Activated CD4-positive, alpha-beta T cell treated with anti-CD3 and anti-CD28 coated beads, Interleukin-2, amount 10 ng/mL, durations not matched to agents 7 days and 5 days (primary cell): ENCODE results near the gene LIN7B. TPM values are rescaled to one million over a fixed set of nuclear protein-coding genes. Genes with fewer than 3 reads are reported as not detected.

Source experiments
- CTCF ChIA-PET: fragments of 350-600 bp; sonication (Branson Sonifier 250); formaldehyde crosslinking; loops from one replicate; lab custom pipeline; 2021; ENCODE audit warnings: antibody characterized with exemption; lab: Charles Lee
- POLR2A ChIA-PET: fragments of 350-600 bp; sonication (Branson Sonifier 250); formaldehyde crosslinking; loops from one replicate; lab custom pipeline; 2021; ENCODE audit warnings: antibody characterized with exemption; lab: Charles Lee
- DNase-seq: peaks from one replicate; pipeline ENCODE4 v3.0.0-alpha.2; 2020
- H3K27ac Mint-ChIP-seq: one replicate; pipeline ENCODE4 v1.8.0; 2021; ENCODE audit warnings: mild to moderate bottlenecking, moderate library complexity, mixed read lengths
- H3K27me3 Mint-ChIP-seq: one replicate; pipeline ENCODE4 v1.8.0; 2021; ENCODE audit warnings: mixed read lengths
- H3K36me3 Mint-ChIP-seq: one replicate; pipeline ENCODE4 v1.8.0; 2021; ENCODE audit warnings: low read depth, mixed read lengths
- H3K4me1 Mint-ChIP-seq: one replicate; pipeline ENCODE4 v1.8.0; 2021; ENCODE audit warnings: mixed read lengths
- H3K4me3 Mint-ChIP-seq: one replicate; pipeline ENCODE4 v1.8.0; 2021; ENCODE audit warnings: mild to moderate bottlenecking, moderate library complexity, mixed read lengths
- H3K9me3 Mint-ChIP-seq: one replicate; pipeline ENCODE4 v1.8.0; 2021; ENCODE audit warnings: mixed read lengths
- total RNA-seq, 2 experiments: library from RNA; stranded (reverse); gene quantifications; one replicate each; pipeline ENCODE4 v1.2.3, GENCODE V29; 2021

Gene LIN7B
- total RNA-seq, 2 experiments from 2014 or later: 5.6 TPM

- Mint-ChIP-seq H3K9me3 (no peaks in the 10 kb centered on the region), H3K4me1 (peaks cover 31% of the 10 kb centered on the region), H3K27me3 (peaks cover 1% of the 10 kb centered on the region), H3K36me3 (peaks cover 29% of the 10 kb centered on the region), H3K27ac (peak overlapping the region; percentile 94), H3K4me3 (peak overlapping the region; percentile 95)
- ChIA-PET POLR2A (no interaction called here), CTCF (interaction anchor here (2.0 kb wide), 1 partner anchor 91 kb away, joined by 4 read pairs; the partner anchor contains the start of gene RUVBL2)
- no peak for DNase-seq
Observed at GRCh38 chr19:49084206-49085019, 29.8 kb upstream of the LIN7B start.

GRCh38 chr19:49085020-49085867 lies 28.9 kb upstream of the LIN7B start, which contains the start of gene SNRNP70:
Gene SNRNP70, plus strand, starts transcription at chr19:49085451. Its CDS starts 964 bp downstream, at chr19:49086415.
- DNase-seq: peak; percentile 99
- H3K9me3 Mint-ChIP-seq: no peaks in the 10 kb centered on the region
- H3K4me1 Mint-ChIP-seq: peaks cover 31% of the 10 kb centered on the region
- H3K36me3 Mint-ChIP-seq: peaks cover 31% of the 10 kb centered on the region
- peak within 1 kb of the TSS; percentile 95 for H3K4me3 Mint-ChIP-seq
- peaks cover 1% of the 10 kb centered on the region for H3K27me3 Mint-ChIP-seq
- CTCF ChIA-PET: no interaction called here
- H3K27ac Mint-ChIP-seq: peak within 1 kb of the TSS; percentile 94
- POLR2A ChIA-PET: no interaction called here

DNA sequence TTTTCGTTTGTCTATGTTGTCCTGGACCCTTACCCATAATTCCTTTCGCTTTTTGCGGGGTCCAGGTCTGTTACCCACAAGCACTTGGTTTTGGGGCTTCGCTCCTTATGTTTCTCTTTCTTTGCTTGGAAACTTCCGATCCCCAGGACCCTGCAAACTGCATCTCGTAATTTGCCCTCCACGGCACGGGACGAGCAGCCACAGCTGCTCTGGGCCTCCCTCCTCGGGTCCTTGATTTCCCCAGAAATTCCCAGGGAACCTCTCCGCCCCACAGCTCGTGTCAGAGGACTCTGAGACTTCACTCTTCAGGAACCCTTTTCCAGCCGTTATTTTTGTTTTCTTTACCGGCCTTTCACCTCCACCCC lies 28.3 kb upstream of the LIN7B start:
- CTCF ChIA-PET: no interaction called here
- Mint-ChIP-seq H3K27me3 (peaks cover 1% of the 10 kb centered on the region), H3K4me1 (peaks cover 32% of the 10 kb centered on the region), H3K9me3 (no peaks in the 10 kb centered on the region), H3K27ac (peak overlapping the region; percentile 94), H3K36me3 (peaks cover 36% of the 10 kb centered on the region), H3K4me3 (peak overlapping the region; percentile 95)
- no peak for DNase-seq
- POLR2A ChIA-PET: no interaction called here

- Mint-ChIP-seq H3K9me3 (no peaks in the 10 kb centered on the region), H3K4me3 (peak overlapping the region; percentile 95), H3K27me3 (peaks cover 1% of the 10 kb centered on the region), H3K27ac (peak overlapping the region; percentile 94), H3K36me3 (peaks cover 39% of the 10 kb centered on the region), H3K4me1 (peaks cover 32% of the 10 kb centered on the region)
- POLR2A ChIA-PET: no interaction called here
- CTCF ChIA-PET: no interaction called here
- DNase-seq: no peak
Observed at GRCh38 chr19:49086296-49086695, 27.9 kb upstream of the LIN7B start.

GRCh38 chr19:49091391-49092038 lies 22.7 kb upstream of the LIN7B start:
- no peak overlapping the region for H3K27ac Mint-ChIP-seq

GRCh38 chr19:49092686-49093085 lies 21.5 kb upstream of the LIN7B start:
- no peak overlapping the region for H3K27ac Mint-ChIP-seq
- peaks cover 47% of the 10 kb centered on the region for H3K36me3 Mint-ChIP-seq
- CTCF ChIA-PET: interaction anchor here (0.7 to 0.9 kb wide), 2 partner anchors 14 to 103 kb away, joined by 3 to 5 read pairs; no protein-coding TSS in a partner anchor

More at GRCh38 chr19:49091391-49092038, 22.7 kb upstream of the LIN7B start:
- Mint-ChIP-seq H3K4me3 (no peak overlapping the region), H3K9me3 (no peaks in the 10 kb centered on the region), H3K4me1 (peaks cover 23% of the 10 kb centered on the region), H3K27me3 (no peaks in the 10 kb centered on the region), H3K36me3 (peaks cover 51% of the 10 kb centered on the region)
- DNase-seq: no peak
- ChIA-PET CTCF (interaction anchor here (0.9 kb wide), 1 partner anchor 15 kb away, joined by 5 read pairs; no protein-coding TSS in a partner anchor), POLR2A (no interaction called here)

GRCh38 chr19:49094505-49095482 lies 19.4 kb upstream of the LIN7B start:
- ChIA-PET POLR2A (no interaction called here), CTCF (interaction anchor here (0.6 to 1.7 kb wide), 4 partner anchors 11 to 311 kb away, joined by 3 read pairs; no protein-coding TSS in a partner anchor)
- Mint-ChIP-seq H3K9me3 (no peaks in the 10 kb centered on the region), H3K4me1 (peaks cover 27% of the 10 kb centered on the region), H3K36me3 (peaks cover 50% of the 10 kb centered on the region), H3K27me3 (no peaks in the 10 kb centered on the region), H3K27ac (no peak overlapping the region), H3K4me3 (no peak overlapping the region)
- no peak for DNase-seq

More at GRCh38 chr19:49092686-49093085, 21.5 kb upstream of the LIN7B start:
- H3K27me3 Mint-ChIP-seq: no peaks in the 10 kb centered on the region
- no peak overlapping the region for H3K4me3 Mint-ChIP-seq
- H3K4me1 Mint-ChIP-seq: peaks cover 26% of the 10 kb centered on the region
- POLR2A ChIA-PET: no interaction called here
- no peaks in the 10 kb centered on the region for H3K9me3 Mint-ChIP-seq
- no peak for DNase-seq

GRCh38 chr19:49097453-49098288 lies 16.5 kb upstream of the LIN7B start:
- POLR2A ChIA-PET: interaction anchor here (0.6 kb wide), 1 partner anchor 719 kb away, joined by 4 read pairs; no protein-coding TSS in a partner anchor
- CTCF ChIA-PET: interaction anchor here (0.5 to 2.6 kb wide), 40 partner anchors 9 to 444 kb away, joined by 3 to 22 read pairs (median 6); partner anchors contain the start of genes CGB7, LIN7B and RUVBL2
- no peaks in the 10 kb centered on the region for H3K9me3 Mint-ChIP-seq
- DNase-seq: peak; percentile 78
- peaks cover 44% of the 10 kb centered on the region for H3K36me3 Mint-ChIP-seq
- H3K4me3 Mint-ChIP-seq: no peak overlapping the region
- peak overlapping the region; percentile 77 for H3K27ac Mint-ChIP-seq
- H3K27me3 Mint-ChIP-seq: no peaks in the 10 kb centered on the region
- H3K4me1 Mint-ChIP-seq: peaks cover 18% of the 10 kb centered on the region

- H3K4me1 Mint-ChIP-seq: peaks cover 18% of the 10 kb centered on the region
- H3K36me3 Mint-ChIP-seq: peaks cover 40% of the 10 kb centered on the region
Observed at GRCh38 chr19:49098795-49099194, 15.4 kb upstream of the LIN7B start.

GRCh38 chr19:49101160-49101559 lies 13.0 kb upstream of the LIN7B start:
- Mint-ChIP-seq H3K36me3 (peaks cover 44% of the 10 kb centered on the region), H3K4me3 (no peak overlapping the region), H3K4me1 (peaks cover 18% of the 10 kb centered on the region), H3K9me3 (no peaks in the 10 kb centered on the region), H3K27me3 (no peaks in the 10 kb centered on the region), H3K27ac (no peak overlapping the region)
- CTCF ChIA-PET: interaction anchor here (0.6 to 1.3 kb wide), 4 partner anchors 8 to 150 kb away, joined by 3 to 6 read pairs (median 3); partner anchors contain the start of gene LIN7B
- POLR2A ChIA-PET: no interaction called here
- no peak for DNase-seq

More at GRCh38 chr19:49098795-49099194, 15.4 kb upstream of the LIN7B start:
- peak overlapping the region; percentile 33 for H3K27ac Mint-ChIP-seq
- ChIA-PET POLR2A (no interaction called here), CTCF (interaction anchor here (1.0 to 2.6 kb wide), 11 partner anchors 7 to 159 kb away, joined by 3 to 22 read pairs (median 9); partner anchors contain the start of genes CGB7 and LIN7B)
- DNase-seq: no peak
- H3K27me3 Mint-ChIP-seq: no peaks in the 10 kb centered on the region
- H3K9me3 Mint-ChIP-seq: no peaks in the 10 kb centered on the region
- H3K4me3 Mint-ChIP-seq: no peak overlapping the region
